ENCODE measurements around the gene UBE2L5. TPM values are rescaled to one million over a fixed set of nuclear protein-coding genes. Genes with fewer than 3 reads are reported as not detected.

The UBE2L5 gene
- total and polyA plus RNA-seq, 2 of the 13 experiments (the other 11 are each of a cell fraction or from before 2014, with no cell fraction given) = 0.13 TPM; not detected in 1

GRCh38 chr13:30395192-30396158 lies 26.8 kb upstream of the UBE2L5 start (continued):
- TF ChIP-seq POGK (CRISPR knock-in tag; conservative IDR thresholded peaks at IDR 0.05) (peak; percentile 28; the same call in 1 of the 2 replicates), NFRKB (IDR thresholded peaks at IDR 0.05) (no peak), PRDM10 (CRISPR knock-in tag; IDR thresholded peaks at IDR 0.05; ENCODE audit: low read depth) (0 out of 2 replicates have a peak, but pooled peaks have one; percentile 20), THAP9 (CRISPR knock-in tag; IDR thresholded peaks at IDR 0.05; ENCODE audit: borderline replicate concordance) (peak; percentile 66; the same call in 1 of the 2 replicates), ZNF772 (CRISPR knock-in tag; IDR thresholded peaks at IDR 0.05) (no peak), KDM3A (CRISPR knock-in tag; IDR thresholded peaks at IDR 0.05; ENCODE audit: low read depth) (0 out of 2 replicates have a peak, but pooled peaks have one; percentile 41), TEF (CRISPR knock-in tag; IDR thresholded peaks at IDR 0.05) (peak; percentile 99), FOXC1 (CRISPR knock-in tag; IDR thresholded peaks at IDR 0.05; ENCODE audit: borderline replicate concordance) (no peak), ZNF430 (CRISPR knock-in tag; IDR thresholded peaks at IDR 0.05) (peak; percentile 43; the same call in 1 of the 2 replicates), RARA (CRISPR knock-in tag; IDR thresholded peaks at IDR 0.05) (0 out of 2 replicates have a peak, but pooled peaks have one; percentile 59), BRCA1 (CRISPR knock-in tag; IDR thresholded peaks at IDR 0.05) (0 out of 2 replicates have a peak, but pooled peaks have one; percentile 74), ZMYM2 (CRISPR knock-in tag; IDR thresholded peaks at IDR 0.05) (no peak), NRL (CRISPR knock-in tag; IDR thresholded peaks at IDR 0.05; ENCODE audit: borderline replicate concordance) (no peak)

Data from HepG2 (cell line).